Measurements from ENCODE around the gene CYLD.

The CYLD gene

GRCh38 chr16:50737420-50737959, 4.4 kb upstream of the CYLD start:
- in situ Hi-C loops (cut with MboI; ENCODE audit: low sequenced_read_pairs) = no loop called here

GRCh38 chr16:50739031-50739430, 2.9 kb upstream of the CYLD start:
- in situ Hi-C loops (cut with MboI; ENCODE audit: low sequenced_read_pairs) = no loop called here

- in situ Hi-C loops (cut with MboI; ENCODE audit: low sequenced_read_pairs) = no loop called here
These were observed 1.1 kb upstream of the CYLD start for GRCh38 chr16:50740736-50741135.

- in situ Hi-C loops (cut with MboI; ENCODE audit: low sequenced_read_pairs) = no loop called here
These were observed 583 bp upstream of the CYLD start for GRCh38 chr16:50741225-50741780.

GRCh38 chr16:50742576-50743200, 802 bp downstream of the CYLD start:
- in situ Hi-C loops (cut with MboI; ENCODE audit: low sequenced_read_pairs) = no loop called here

- in situ Hi-C loops (cut with MboI; ENCODE audit: low sequenced_read_pairs) = no loop called here
These were observed 1.8 kb downstream of the CYLD start for GRCh38 chr16:50743581-50744225.

GRCh38 chr16:50744881-50745280, 3.0 kb downstream of the CYLD start:
- in situ Hi-C loops (cut with MboI; ENCODE audit: low sequenced_read_pairs) = no loop called here

- in situ Hi-C loops (cut with MboI; ENCODE audit: low sequenced_read_pairs) = no loop called here
These were observed 4.1 kb downstream of the CYLD start for GRCh38 chr16:50745940-50746339.

- in situ Hi-C loops (cut with MboI; ENCODE audit: low sequenced_read_pairs) = no loop called here
These were observed 5.5 kb downstream of the CYLD start for GRCh38 chr16:50747207-50747956.

GRCh38 chr16:50751528-50751927, 9.6 kb downstream of the CYLD start:
- in situ Hi-C loops (cut with MboI; ENCODE audit: low sequenced_read_pairs) = no loop called here

GRCh38 chr16:50752471-50753235, 10.8 kb downstream of the CYLD start:
- in situ Hi-C loops (cut with MboI; ENCODE audit: low sequenced_read_pairs) = no loop called here

GRCh38 chr16:50756473-50756872, 14.6 kb downstream of the CYLD start:
- in situ Hi-C loops (cut with MboI; ENCODE audit: low sequenced_read_pairs) = no loop called here

- in situ Hi-C loops (cut with MboI; ENCODE audit: low sequenced_read_pairs) = no loop called here
These were observed 19.4 kb downstream of the CYLD start for GRCh38 chr16:50761267-50761666.

- in situ Hi-C loops (cut with MboI; ENCODE audit: low sequenced_read_pairs) = no loop called here
These were observed 20.4 kb downstream of the CYLD start for GRCh38 chr16:50762241-50762640.

- in situ Hi-C loops (cut with MboI; ENCODE audit: low sequenced_read_pairs) = no loop called here
These were observed 21.3 kb downstream of the CYLD start for GRCh38 chr16:50763211-50763610.

- in situ Hi-C loops (cut with MboI; ENCODE audit: low sequenced_read_pairs) = no loop called here
These were observed 23.4 kb downstream of the CYLD start for GRCh38 chr16:50765260-50765659.

GRCh38 chr16:50765861-50766260, 24.0 kb downstream of the CYLD start:
- in situ Hi-C loops (cut with MboI; ENCODE audit: low sequenced_read_pairs) = no loop called here

GRCh38 chr16:50767197-50767596, 25.3 kb downstream of the CYLD start:
- in situ Hi-C loops (cut with MboI; ENCODE audit: low sequenced_read_pairs) = no loop called here

- in situ Hi-C loops (cut with MboI; ENCODE audit: low sequenced_read_pairs) = no loop called here
These were observed 29.5 kb downstream of the CYLD start for GRCh38 chr16:50771366-50771765.

- in situ Hi-C loops (cut with MboI; ENCODE audit: low sequenced_read_pairs) = no loop called here
These were observed 32.5 kb downstream of the CYLD start for GRCh38 chr16:50774405-50774804.

- in situ Hi-C loops (cut with MboI; ENCODE audit: low sequenced_read_pairs) = no loop called here
These were observed 33.1 kb downstream of the CYLD start for GRCh38 chr16:50774960-50775359.

All from hTERT RPE-1 (cell line).